HG03196 (cell line): ENCODE measurements around the gene ESR1.

Source experiments
- ATAC-seq: cut with Tn5 transposase; IDR thresholded peaks from one replicate; pipeline ENCODE4 v1.9.1; 2021; ENCODE audit not compliant: unreplicated experiment

The ESR1 gene

GRCh38 chr6:151807513-151808370 is at the start of gene ESR1:
Gene ESR1, plus strand, starts transcription at chr6:151807682. Its CDS starts 231 bp downstream, at chr6:151807913.
- no peak for ATAC-seq

GRCh38 chr6:151760486-151760885 is 47.0 kb upstream of the ESR1 start:
- ATAC-seq, result no peak

GRCh38 chr6:151761851-151762250 is 45.6 kb upstream of the ESR1 start:
- no peak for ATAC-seq

GRCh38 chr6:151762817-151763216 is 44.7 kb upstream of the ESR1 start:
- ATAC-seq, result no peak

- ATAC-seq, result no peak
These were observed 44.2 kb upstream of the ESR1 start for GRCh38 chr6:151763303-151763702.

- ATAC-seq, result peak; percentile 76
These were observed 43.4 kb upstream of the ESR1 start for GRCh38 chr6:151763938-151764680.

GRCh38 chr6:151765444-151765886 is 42.0 kb upstream of the ESR1 start:
- ATAC-seq, result peak; percentile 73

- ATAC-seq, result no peak
These were observed 35.0 kb upstream of the ESR1 start for GRCh38 chr6:151772446-151772845.

GRCh38 chr6:151773382-151773781 is 34.1 kb upstream of the ESR1 start:
- no peak for ATAC-seq

GRCh38 chr6:151782560-151782959 is 24.9 kb upstream of the ESR1 start:
- ATAC-seq, result no peak

- ATAC-seq, result no peak
These were observed 23.8 kb upstream of the ESR1 start for GRCh38 chr6:151783692-151784091.

- no peak for ATAC-seq
These were observed 22.9 kb upstream of the ESR1 start for GRCh38 chr6:151784441-151785214.

- no peak for ATAC-seq
These were observed 10.5 kb upstream of the ESR1 start for GRCh38 chr6:151796842-151797530.

- ATAC-seq, result no peak
These were observed 3.7 kb upstream of the ESR1 start for GRCh38 chr6:151803743-151804142.

GRCh38 chr6:151804585-151805285 is 2.7 kb upstream of the ESR1 start:
- ATAC-seq, result no peak

GRCh38 chr6:151805286-151805840 is 2.1 kb upstream of the ESR1 start:
- no peak for ATAC-seq

GRCh38 chr6:151806757-151807512 is 547 bp upstream of the ESR1 start:
- ATAC-seq, result no peak

GRCh38 chr6:151808371-151809241 is 1.1 kb downstream of the ESR1 start:
- ATAC-seq, result no peak
